ENCODE data around the gene RPRD1B.

RPRD1B gene

DNA sequence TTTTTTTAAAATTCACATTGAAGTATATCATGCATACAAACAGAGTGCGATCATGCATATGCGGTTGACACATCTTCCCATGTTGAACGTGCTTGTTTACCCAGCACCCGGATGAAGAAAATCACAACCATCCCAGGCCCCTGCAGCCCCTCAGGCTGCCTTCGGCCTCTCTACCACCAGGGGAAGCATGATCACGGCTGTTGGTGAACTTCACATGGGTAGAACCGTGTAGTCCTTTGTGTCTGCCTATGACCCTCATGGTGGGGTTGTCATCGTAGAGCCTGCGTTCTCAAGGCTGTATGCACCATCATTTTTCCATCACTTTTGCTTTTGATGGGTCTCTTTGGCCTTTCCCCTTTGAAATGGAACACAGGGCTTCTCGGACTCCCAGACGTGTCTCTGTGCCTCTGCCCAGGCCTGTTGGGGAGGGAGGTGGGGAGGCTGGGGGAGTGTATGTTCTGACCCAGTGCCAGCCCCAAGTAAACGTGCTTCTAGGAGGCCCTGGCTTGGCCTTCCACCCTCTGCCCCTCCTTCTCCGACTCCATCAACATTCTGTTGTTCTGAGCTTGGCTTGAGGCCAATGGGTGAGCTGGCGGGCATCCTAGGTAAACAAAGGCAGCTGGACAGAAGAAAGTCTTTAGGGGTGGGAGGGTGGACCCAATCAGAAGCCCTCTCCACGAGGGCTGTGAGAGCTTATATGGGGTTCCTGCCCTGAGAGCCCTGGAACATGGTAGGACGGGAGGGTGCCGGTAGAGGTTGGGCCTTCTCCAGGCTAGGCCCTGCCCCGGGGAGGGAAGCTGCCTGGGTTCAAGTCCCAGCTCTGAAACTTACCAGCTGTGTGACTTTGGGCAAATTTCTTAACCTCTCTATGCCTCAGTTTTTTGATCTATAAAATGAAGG is 91.9 kb downstream of the RPRD1B start:
- no peak for DNase-seq

DNA sequence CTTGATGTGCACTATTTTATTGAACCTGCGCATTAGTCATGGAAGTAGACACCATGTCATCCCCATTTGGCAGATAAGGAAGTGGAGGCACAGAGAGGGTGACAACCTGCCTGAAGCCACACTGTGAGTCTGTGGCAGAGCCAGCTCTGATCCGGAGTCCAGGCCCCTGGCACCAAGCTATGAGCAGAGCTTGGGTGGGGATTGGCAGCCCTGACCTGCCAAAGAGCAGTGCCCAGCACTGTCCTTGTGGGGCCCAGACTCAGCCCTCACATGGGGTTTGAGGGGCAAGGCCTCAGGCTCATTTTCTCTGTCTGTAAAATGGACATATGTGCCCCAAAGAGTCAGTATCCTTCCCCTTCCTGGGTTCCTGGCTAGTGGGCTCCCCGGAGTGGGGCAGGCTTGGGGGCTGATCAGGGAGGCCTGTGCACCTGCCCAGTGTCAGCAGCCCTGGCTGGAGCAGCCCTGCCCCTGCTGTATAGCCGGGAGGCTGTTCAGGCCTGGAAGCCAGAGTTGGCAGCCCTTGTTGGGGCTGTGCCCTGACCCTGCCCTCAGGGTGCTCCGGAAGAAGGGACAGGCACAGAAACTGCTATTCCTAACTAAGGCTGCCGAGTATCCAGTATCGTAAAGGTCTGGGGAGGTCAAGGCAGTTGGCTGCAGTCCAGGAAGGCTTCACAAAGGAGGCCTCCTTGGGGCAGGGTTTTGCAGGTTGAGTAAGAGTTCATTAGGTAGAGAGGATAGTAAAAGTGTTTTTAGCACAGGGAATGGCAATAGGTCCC is 92.8 kb downstream of the RPRD1B start:
- DNase-seq: no peak

DNA sequence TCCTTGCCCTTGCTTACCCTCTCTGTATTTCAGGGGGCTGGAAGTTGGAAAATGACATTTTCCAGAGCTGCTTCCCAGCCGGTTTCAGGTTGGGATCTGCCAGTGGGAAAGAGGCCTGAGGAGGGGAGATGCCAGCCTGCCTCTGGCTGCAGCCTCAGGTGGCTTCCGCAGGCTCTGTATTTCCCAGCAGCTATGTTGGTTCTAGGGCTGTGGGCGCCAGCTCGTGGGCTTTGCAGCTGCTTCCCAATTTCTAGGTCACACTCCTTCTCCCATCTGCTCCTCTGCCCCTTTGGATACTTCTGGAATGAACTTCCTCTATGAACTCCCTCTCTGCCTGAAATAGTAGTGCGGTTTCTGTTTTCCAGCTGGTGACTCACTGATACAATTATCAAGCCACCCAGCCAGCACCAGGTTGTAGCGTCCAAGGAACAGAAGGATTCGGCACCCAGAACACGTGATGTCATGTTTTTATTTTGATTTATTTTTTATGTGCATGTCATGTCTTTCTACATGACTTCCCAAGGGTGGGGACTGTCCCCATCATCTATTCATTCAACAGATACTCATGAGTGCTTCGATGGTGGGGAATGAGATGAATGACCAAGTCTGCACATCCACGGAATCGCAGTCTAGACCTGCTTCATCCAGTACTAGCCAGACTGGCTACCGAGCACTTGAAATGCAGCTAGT is 93.5 kb downstream of the RPRD1B start:
- no peak for DNase-seq

DNA sequence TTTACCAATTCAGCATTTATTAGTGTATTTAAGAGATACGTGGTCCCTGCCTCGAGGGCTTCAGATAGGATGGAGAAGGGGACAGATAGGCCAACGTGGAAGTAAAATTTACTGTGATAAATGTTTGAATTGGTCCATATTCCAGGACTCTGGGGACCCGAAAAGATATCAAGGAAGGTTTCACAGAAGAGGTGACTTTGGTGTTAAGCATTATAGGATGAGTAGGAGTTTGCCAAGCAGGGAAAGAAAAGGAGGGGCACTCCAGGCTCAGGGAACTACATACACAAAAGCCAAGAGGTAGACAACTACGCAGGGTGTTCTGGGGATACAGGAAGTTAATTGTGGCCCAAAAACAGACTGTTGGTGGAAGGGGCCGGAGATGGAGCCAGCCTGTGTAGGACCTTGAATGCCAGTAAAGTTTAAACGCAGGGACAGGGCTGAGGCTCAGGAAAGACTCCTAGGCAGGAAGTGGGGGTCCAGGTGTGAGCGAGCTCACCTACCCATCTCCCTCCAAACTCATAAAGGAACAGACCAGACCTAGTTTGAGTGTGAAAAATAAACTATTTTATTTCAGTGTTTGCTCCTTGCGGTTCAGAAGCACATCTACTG is 94.5 kb downstream of the RPRD1B start:
- no peak for DNase-seq

DNA sequence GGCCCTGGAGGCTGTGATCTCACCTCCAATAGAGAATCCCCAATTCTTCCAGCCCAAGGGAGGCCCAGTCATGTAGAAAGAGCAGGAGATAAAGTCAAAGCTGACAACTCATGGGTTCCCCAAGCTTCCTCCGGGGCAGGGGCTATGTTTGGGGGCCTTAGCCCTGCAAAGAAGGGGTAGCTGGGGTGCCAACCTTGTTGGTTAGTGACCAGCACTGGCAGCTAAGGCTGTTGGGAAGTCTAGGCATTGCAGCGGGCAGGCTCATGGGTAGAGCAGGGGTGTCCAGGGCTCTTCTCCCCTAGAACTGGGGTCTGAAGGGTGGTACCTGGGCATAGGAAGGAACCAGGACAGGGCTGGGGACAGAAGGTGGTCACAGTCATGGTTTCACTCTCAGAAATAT is 95.1 kb downstream of the RPRD1B start:
- DNase-seq: no peak

DNA sequence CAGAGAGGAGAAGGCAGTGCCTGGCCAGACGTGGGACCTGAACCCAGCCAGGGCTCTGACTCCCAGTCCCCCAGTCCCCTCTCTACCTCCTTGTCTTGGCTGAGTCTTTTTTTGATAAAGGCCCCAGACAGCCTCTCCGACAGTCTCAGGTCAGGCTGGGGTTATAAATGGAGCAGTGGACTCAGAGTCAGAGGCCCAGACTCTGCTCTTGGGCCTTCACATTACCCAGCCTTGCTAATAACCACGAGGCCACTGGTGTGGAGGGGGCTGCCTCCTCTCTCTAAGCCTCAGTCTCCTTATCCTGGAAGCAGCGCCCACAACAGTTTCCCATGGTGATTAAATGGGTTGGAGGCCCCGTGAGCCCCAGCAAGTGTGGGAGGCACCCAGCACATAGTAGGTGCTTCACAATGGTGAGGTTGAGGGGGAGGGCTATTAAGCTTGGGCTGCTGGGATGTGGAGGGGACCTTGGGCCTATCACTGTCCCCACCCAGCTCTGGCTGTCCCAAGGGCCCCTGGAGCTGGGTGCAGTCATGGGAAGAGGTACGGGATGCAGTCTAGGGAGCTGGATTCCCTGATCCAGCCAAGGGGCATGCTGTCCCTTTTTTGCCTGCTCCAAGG is 95.8 kb downstream of the RPRD1B start:
- DNase-seq: no peak

DNA sequence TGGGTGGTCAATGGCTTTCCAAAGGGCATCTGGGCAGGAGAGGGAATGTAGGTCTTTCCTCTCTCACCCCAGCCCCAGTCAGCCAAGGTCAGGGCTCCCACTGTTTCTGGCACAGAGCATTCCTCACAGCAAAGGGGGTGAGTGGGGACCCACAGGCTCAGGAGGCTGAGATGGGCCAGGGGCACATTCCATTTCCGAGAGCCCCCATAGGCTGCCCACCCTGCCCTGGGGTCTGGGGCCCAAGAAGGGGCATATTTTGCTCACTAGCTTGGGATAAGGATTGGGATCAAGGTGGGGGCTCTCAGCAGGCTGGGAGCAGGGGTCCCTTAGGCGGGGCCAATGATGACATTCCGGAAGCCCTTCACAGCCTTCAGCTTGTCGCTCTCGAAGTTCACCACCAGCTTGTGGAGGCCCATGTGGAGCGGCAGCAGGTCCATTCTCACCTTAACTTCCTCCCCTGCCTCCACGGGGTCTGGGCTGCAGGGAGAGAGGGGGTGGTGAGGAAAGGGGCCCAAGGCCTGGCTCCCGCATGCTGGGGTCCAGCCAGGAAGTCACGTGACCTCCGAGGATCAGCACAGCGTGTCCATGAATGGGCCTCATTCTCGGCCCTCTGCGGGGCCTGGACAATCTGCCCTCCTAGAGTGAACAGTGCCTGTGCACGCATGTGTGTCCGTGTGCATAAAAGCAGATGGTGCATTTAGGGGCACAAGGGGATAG is 96.5 kb downstream of the RPRD1B start:
- no peak for DNase-seq

DNA sequence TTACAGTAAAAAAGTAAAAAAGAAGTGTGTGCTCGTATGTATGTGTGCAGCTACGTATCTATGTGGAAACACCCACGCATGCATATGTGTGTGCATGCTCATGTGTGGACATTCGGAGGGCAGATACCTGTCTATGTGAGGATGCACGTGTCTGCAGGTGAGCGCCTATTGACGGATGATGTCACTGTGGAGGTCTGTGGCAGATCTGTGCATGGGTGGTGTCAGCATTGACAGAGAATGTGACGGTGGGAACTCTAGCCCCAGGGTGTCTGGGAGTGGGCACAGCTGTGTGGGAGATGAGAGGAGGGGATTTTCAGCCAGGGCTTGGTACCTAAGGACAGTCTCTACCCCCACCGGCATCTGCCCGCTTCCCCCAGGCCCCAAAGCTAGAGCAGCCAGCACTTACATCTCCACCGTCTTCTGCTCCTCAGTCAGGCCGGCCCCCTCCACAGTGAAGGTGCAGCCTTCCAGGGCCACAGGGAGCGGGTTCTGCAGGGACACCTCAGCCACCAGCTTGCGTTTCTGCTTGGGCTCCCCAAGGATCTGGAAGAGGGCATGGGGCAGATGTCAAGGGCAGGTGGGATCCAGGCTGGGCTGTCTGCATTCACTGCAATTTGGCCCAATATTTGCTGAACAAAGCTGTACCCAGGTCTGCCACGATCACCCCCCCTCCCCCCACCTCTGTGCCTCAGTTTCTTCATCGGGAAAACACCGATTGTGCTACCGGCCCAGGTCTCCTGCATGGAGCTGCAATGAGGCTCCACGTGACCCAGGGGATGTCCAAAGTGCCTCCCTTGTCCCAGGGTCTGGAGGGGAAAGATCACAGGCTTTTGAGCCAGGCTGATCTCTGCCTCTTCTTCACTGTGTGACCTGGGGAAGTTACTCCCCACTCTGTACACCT is 97.4 kb downstream of the RPRD1B start:
- DNase-seq: no peak

DNA sequence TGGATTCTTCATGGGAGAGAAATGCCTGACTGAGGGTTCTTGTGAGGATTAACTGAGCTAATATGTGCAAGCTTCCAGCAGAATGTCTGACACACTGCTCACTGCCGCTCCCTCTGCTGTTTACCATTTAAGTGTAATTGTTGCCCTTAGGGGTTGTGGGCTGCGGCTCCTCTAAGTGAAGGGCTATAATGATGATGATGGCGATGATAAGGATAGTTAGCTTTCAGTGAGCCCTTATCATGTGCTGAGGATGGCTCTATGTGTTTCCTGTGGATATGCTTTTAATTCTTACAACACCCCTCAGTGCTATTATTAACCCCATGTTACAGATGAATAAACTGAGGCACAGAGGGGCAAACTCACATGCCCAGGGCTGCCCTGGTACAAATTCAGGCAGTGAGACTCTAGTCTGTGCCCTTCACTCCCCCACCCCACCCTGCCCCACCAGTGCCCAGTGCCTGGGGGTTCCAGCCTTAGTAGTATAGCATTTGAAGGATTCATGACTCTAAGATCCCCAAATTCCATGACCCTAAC is 98.1 kb downstream of the RPRD1B start:
- no peak for DNase-seq

DNA sequence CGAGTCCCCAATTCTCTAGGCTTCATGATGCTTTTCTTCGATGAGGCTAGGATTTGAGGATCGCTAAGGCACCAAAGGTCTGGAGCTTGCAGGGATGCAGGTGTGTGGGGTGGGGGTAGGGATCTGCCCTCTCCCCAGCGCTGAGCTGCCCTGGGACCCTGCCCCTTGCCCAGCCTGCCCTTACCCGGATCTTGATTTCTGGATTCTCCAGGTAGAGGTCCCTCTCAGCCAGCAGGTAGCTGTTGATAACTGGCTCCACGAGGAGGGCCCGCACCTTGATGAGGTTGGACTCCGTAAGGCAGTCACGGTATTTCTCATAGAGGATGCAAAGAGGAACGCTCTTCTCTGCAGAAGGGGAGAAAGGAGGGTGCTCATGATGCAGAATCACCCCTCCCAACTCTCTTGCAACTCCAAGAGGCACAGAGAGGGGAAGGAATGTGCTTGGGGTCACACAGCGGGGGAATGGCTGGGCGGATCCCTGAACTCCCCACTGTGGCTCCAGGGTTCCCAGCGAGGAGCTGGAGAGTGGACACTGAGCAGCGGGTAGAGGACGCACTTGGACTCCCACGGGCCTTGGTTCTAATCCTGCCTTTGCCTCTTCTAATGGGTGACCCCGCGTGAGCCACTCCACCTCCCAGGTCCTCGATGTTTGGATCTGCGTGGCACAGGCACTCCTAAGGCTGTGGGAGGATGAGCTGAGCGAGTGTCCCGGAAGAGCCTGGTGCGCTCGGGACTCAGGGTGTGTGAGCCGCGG is 98.8 kb downstream of the RPRD1B start:
- DNase-seq: no peak

DNA sequence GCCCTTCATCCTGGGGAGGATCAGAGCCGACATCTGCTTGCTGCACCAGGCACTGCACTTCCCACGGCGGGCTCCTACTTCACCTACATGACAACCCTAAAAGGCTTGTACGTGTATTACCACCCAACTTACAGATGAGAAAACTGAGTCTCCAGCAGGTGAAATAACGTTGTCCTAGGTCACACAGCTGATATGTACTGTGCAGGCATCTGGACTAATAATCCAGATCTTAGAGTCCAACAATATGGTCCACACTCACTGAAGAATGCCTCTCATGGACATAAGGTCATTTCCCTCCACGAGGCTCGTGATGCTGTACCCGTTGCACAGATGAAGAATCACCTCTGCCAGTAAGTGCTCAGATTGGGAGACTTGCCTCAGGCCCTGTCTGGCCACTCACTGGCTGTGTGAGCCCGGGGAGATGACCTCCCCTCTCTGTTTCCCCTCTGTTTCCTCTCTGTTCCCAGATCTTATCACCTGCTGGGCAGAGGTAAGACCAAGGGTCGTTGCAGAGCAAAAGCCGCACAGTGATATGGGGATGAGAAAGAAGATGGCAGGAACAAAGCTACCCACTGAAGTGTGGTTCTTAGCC is 99.5 kb downstream of the RPRD1B start:
- DNase-seq: no peak

DNA sequence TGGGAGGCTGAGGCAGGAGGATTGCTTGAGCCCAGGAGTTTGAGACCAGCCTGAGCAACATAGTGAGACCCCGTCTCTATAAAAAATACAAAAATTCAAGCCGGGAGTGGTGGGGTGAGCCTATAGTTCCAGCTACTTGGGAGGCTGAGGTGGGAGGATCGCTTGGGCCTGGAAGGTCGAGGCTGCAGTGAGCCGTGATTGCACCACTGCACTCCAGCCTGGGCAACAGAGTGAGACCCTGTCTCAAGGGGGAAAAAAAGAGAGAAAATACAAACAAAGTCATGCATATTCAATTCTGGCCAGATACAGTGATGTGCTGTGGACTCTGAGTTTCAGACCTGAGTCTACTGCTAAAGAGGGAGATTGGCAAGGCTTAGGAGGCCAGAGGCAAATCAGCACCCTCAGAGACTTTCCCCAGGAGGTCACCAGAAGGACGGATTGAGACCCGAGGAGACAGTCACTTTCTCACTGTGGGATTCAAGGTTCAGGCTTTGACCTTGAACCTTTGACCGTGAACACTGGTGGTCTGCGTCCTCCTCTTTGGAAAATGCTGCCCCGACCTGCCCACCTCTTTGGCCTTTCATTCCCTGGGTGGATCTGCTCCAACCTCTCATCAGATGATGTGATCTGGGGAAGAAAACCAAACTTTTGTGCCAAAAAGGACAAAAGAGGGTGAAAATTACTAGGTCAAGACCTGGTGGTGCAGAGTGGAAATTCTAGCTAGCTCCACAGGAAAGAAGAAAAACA is 100.3 kb downstream of the RPRD1B start:
- no peak for DNase-seq

DNA sequence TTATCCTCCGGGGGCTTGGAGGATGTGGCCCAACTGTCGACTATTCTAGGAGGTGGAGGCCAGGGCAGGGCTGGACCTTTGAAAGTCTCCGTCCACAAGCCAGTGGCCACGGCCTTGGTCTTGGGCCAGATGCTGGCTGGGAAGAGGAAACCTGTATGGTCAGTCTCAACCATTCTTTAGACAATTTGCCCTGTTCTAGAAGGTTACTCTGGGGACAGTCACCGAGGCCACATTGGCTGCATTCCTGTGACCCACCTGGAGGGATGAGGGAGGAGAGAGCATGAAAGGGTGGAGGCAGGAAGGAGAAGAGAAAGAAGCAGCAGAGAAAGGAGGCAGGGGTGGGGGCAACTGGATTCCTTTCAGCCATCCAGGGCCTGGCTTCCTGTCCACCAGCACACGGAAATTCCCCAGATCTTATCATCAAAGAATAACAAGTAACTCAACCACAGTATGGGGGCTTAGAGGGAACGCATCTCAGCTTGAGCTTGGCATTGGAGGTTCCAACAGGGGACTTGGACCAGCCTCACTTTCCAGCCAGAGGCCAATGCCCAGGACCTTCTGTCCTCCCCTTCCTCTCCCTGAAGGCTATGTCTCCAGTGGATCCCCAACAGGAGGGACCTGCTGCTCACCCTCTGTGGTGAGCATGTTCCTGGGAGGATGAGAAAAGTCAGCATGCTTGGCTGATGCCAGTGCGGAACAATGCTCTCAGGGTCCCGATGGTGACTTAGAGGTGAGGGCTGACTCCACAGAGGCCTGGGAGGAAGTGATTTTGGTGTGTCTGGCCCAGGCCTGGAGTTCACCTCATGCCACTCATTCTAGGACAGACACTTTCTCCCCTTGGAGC is 101.1 kb downstream of the RPRD1B start:
- no peak for DNase-seq

DNA sequence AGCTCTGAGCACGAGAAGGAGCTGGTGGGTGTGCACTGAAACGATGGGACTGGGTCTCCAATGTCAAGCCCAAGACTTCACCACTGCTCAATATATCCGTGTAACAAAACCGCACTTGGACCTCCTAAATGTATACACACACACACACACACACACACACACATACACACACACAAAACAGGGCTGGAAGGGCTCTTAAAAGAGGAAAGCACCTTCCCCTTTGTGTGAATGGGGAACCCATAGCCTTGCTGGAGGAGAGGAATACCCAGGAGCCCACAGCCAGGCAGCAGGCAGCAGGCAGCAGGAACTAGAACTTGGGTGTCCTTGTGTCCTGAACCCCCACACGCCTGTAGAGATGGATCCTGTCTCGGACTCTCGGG is 101.7 kb downstream of the RPRD1B start:
- no peak for DNase-seq

DNA sequence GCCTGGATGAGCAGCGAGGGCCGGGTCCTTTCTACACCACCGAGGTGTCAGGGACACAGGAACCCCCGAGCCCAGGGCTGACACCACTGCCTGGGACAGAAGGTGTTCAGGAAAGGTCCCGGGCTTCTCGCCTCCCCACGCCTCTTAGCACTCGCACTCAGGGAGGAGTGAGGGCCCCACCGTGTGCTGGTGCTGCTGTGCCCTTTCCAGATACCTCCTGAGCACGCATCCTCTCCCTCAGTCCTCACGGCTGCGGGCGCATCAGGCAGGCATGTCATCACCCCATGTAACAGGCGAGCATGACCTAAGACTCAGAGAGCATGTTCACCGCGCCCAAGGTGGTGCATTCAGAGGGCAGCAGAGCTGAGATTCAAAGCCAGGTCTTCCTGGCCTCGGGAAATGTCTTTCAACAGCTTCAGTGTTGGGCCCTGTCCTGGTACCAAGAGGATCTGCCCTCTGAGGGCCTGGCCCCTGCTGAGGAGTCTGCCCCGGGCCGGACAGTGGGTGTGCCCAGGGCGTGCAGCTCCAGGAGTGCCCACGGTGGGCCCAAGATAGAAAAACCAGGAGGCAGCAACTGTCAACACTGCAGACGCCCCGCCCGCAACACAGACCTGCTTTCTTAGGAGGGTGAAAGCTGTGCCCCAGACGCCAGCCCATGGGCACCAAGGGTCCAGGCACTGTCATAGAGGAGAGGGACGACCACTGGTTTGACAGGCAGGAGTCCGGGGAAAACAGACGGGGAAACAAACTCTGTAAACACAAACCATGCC is 102.3 kb downstream of the RPRD1B start:
- no peak for DNase-seq

DNA sequence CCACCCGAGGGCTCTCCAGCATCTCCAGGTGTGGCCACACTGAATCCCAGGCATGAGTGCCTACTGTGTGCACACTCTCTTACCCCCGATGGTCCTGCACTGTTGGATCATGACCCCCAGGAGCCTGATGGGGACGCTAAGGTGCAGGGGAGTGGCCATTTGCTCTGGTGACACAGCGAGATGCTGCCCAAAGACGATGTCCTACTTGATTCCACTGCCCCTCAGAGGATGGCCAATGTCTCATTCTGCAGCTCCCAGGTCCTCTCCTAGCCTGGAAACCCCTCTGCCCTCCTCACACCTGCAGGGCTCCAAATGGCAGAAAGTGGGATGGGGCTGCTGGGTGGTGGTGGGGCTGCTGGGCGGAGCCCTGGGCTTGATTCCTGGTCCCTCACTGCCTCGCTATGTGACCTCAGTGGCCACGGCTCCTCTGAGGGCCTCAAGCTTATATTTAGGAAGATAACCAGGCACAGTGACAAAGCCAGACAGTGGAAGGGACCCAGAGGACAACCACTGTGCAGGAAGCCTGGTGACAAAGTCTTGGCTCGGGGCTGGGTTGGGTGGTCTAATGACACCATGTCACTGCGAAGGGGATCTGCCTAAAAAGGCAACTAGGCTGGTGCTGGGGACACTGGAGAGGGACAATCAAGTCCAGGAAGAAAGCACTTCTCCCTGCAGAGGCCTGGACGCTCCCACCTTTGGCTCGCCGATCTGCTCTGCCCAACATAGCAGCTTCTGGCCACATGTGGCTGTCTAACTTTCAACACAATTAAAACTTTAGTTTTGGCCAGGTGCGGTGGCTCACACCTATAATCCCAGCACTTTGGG is 103.1 kb downstream of the RPRD1B start:
- no peak for DNase-seq

Data from CD4-positive, alpha-beta T cell treated with Interferon alpha-2 for 1 hour (primary cell).